GM18499 (cell line): ENCODE results near the gene PAX9.
"Not testable (repeated sequence)": the region's sequence is repeated elsewhere in the genome, so short reads cannot be mapped to it uniquely, and the experiment has no call there.

ENCODE experiments used
- ATAC-seq: cut with Tn5 transposase; IDR thresholded peaks from one replicate; pipeline ENCODE4 v1.9.1; 2021; ENCODE audit warnings: moderate number of reproducible peaks; ENCODE audit not compliant: insufficient read depth, unreplicated experiment

PAX9 gene

DNA sequence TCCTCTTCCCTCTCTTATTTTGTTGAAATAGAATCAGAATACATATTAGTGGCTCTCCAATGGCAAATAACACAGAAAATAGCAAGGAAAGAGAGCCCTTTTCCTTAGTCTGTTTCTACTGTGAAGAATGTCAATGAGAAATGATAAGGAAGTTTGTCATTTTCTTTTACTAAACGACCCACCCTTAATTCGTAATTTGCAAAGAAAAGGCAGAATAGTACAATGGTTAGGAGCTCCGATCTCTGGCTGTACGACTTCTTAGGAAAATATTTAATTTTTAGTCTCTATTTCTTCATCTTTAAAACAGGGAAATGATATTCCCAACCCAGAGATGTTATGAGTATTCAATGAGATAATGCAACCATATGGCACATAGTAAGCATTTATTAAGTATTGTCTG lies 6.0 kb downstream of the PAX9 start:
- no peak for ATAC-seq

DNA sequence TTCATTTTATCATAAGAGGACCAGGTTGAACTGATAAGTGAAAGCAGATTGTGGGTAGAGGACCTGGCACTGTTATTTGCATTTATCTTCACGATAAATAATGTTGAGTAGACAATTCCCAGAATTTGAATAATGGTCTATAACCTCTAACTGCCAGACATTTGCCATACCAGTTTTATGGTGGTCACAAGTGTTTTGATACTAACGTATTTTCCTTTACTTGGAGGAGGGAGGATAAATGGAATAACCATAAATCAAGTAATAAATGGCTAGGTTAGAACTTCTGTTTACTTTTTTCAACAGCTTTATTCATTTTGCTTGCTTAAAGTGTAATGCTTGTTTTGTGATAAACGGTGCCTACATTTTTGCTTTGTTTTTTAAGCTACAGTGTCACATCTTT lies 9.5 kb downstream of the PAX9 start:
- ATAC-seq: no peak

DNA sequence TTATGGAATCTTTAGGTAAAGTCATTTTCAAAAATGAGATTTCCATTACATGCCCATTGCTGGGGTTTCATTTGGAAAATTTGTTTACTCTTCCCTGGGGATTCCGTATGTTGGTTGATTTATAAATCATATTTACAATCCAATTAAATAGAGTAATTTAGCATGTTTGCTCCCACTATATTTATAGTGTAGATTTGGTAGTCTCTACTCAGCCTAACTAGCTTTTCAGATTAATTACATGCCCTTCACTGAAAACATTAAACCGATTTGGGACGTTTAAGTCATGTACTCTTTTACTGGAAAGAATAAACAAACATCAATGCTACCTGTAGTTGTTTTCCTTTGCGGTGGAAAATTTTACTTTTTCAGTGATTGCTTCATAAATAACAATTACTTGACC lies 10.4 kb downstream of the PAX9 start:
- ATAC-seq: no peak

GRCh38 chr14:36674659-36675058 lies 13.0 kb downstream of the PAX9 start:
- no peak for ATAC-seq

- no peak for ATAC-seq
Observed at GRCh38 chr14:36675581-36675980, 13.9 kb downstream of the PAX9 start.

DNA sequence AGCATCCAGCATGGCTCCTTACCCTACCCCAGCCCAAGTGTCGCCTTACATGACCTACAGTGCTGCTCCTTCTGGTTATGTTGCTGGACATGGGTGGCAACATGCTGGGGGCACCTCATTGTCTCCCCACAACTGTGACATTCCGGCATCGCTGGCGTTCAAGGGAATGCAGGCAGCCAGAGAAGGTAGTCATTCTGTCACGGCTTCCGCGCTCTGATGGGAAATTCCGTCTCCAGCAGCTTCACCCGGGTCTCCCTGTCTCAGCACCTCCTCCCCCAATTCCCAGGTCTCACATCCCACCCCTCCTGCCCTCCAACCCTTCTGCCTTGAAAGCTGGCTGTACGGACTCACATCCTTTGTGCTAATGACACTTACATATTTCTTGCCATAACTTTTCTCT lies 14.6 kb downstream of the PAX9 start:
- ATAC-seq: no peak

GRCh38 chr14:36682338-36682737 lies 20.7 kb downstream of the PAX9 start:
- no peak for ATAC-seq

DNA sequence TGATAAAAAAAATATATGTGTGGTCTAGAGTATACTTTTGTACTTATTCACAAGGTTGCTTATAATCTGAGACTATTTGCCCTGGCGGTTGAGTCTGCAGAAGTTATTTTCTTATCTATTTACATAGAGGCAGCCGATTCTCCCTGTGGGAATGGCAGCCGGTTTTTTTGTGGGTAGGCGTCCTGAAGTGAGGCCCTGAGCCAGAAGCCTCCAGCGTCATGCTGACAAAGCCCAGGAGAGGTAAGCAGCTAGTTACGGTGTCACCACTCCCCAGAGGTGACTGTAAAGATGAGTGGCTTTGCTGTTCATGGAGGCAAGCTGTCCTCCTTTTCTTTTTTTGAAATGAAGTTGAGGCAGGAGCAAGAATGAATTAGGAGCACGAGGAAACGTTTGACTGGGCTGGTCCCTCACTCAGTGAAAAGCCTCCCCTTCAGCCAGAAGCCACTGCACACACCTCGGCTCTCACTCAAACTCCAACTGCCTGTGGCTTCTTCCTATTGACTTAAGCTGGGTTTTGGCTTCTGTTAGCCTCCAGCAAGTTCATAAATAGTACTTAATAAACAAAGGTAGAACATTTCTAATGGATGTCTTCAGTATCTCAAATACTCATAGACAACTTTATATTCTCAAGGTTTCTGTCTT lies 21.5 kb downstream of the PAX9 start:
- ATAC-seq: no peak

- ATAC-seq: no peak
Observed at GRCh38 chr14:36684946-36685345, 23.3 kb downstream of the PAX9 start.

GRCh38 chr14:36690311-36691040 lies 28.8 kb downstream of the PAX9 start:
- no peak for ATAC-seq

GRCh38 chr14:36699420-36699819 lies 37.8 kb downstream of the PAX9 start:
- not testable (repeated sequence) for ATAC-seq

DNA sequence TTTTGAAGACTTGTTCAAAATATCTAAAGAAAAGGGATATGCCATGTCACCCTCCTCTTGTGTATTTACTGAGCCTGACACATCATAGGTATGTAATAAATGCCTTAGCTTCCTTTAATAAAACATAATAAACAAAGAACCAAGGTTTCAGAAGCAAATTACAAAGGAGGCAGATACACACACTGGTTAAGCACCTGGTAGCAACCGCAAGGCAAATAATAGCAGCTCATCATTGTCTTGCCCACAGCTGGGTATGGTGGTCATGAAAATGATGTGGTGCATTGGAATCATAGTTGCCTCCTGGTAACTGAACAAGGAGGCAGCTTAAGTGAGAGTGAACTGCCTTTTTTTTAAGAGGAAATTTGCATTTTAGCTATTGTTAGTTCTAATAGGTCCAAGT lies 39.0 kb downstream of the PAX9 start:
- no peak for ATAC-seq

- ATAC-seq: no peak
Observed at GRCh38 chr14:36701132-36701531, 39.5 kb downstream of the PAX9 start.

GRCh38 chr14:36702474-36702873 lies 40.8 kb downstream of the PAX9 start:
- ATAC-seq: no peak

DNA sequence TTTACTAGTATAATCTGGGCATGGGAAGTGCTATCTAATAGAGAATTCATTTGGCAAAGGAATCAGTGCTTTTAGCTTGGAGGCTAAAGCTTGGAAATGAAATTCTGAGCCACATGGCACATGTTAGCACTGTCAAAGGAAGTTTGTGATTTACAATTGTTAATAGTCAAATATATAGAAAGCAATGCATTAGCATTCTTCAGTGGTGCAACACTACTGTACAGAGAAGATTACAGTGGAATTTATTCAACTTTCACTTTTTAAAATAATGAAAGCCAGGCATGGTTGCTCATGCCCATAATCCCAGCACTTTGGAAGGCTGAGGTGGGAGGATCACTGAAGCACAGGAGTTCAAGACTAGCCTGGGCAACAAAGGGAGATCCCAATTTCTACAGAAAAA lies 45.9 kb downstream of the PAX9 start:
- ATAC-seq: no peak

DNA sequence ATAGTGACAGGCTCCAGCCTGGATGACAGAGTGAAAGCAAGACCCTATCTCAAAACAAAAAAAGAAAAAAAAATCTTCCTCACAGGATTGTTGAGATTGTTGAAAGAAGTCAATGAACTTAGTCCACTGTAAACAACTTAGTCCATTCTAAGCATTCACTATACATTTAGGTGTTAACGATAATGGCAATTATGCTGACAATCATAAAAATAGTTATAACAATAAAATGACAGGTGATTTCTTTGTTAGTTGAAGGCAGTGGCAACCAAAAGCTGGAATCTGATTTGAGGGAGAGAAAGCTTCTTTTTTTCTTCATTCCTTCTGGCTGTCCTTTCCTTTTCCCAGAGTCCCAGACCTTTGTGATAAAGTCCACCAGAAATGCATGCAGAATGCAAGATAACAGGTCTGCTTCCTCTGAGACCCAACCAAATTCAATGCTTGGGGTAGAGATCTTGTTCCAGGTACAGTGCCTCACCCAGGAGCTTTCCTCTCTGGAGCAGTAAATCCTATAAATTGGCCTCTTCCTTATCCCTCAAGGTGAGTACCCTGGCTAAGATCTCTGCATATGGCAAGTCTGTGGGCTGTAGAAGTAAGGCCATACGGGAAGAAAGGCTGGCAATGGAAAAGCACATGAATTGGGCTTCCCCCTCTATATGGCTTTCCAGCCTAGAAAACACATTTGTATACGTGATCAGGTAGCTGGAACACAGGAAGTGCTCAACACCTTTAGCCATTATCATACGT lies 52.5 kb downstream of the PAX9 start:
- no peak for ATAC-seq

DNA sequence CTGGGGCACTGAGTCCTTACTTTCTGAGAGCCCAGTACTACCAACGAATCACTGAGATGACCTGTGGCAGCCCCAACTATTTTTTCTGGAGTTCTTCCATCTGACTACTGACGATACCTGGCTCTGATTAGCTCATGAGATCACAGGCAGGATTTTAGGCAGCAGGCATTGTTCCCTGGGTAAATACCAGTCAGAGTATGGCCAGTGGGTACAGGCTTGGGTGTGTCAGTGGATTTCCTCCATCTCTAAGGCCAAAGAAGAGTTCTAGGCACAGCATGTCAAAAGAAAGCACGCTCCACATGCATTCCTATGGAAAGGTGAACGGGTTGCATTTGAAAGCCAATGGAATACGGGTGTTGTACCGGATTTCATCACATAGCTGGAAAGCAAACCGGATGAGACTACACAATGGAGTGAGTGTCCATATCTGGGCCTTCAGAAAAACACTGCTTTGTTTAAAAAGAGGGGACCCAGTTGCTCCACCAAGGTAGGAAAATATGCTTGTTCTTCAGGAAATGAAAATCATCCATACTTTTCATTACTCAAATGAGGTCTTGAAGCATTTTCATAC lies 55.0 kb downstream of the PAX9 start:
- no peak for ATAC-seq

DNA sequence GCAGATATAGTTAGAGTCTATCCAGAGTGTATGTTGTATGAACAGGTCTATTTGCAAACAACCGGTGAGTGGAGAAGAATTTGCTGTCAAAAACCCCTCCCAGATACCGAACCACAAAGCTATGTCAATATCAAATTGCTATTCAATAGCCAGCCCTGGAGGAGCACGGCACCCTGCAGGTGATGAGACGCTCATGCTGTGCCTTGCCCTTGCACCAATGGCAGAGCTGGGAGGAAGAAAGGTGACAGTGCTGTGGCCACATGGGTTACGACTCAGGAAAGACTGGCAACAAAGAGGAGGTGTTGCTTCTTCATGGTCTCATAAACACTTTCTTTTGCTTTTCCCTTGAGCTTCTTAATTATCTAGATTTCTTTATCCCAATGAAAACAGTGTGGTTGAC lies 55.7 kb downstream of the PAX9 start:
- ATAC-seq: no peak

DNA sequence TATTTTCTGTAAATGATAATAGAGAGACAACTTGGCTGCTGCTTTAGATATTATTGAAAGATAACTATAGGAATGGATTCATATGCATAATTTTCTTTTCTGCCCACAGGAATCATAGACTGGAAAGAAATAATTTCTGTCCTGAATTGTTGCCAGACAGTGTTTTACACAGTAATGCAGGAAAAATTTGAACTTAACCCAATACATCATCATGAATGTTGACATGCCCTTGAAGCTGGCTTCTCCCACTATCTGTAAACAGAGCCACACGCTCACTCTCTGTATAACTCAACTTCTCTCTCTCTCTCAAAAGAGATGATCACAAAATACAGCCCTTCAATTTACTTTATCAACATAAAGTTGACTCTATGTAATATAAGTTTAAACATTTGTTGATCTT lies 56.6 kb downstream of the PAX9 start:
- ATAC-seq: no peak

DNA sequence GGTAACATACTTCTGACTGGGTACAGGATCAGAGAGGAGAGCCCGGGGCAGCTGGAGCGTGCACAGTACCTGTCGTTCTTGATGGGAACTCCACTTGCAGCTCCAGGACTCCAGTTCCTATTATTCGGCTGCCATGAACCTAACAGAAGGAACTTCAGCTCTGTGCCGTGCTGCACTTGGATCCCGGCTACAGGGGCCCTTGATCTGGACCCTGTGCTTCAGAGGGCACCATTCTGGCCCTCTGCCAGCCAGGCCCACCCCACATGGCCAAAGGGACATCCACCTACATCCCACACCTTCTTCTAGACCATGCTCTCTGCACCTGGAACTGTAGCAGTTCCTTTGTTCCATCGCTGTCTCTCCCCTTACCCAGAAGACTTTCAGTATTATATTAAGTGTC lies 58.2 kb downstream of the PAX9 start:
- no peak for ATAC-seq

DNA sequence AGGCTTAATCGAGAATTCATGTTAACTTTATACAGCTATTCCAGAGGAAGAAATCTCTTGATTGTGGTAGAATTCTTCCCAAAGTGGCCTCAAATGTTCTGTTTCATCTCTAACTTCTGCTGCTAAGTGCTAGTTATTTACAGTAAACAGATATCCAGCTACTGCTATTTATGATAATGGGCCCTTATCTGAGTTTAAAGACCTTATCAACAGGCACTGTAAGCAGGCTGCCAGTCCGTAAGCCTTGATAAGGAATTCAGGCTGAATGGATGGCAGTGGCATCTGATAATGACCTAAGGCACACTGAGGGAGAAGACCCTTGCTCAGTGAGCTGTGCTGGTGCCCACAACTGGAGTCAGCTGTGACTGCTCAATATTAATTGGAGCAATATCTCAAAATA lies 59.0 kb downstream of the PAX9 start:
- ATAC-seq: no peak
